ENCODE measurements around the gene CACNA1B. TPM values are rescaled to one million over a fixed set of nuclear protein-coding genes. Genes with fewer than 3 reads are reported as not detected.
"Not testable (repeated sequence)": the region's sequence is repeated elsewhere in the genome, so short reads cannot be mapped to it uniquely, and the experiment has no call there.

Gene CACNA1B
- total RNA-seq, 4 donors from 2014 or later: not detected

DNA sequence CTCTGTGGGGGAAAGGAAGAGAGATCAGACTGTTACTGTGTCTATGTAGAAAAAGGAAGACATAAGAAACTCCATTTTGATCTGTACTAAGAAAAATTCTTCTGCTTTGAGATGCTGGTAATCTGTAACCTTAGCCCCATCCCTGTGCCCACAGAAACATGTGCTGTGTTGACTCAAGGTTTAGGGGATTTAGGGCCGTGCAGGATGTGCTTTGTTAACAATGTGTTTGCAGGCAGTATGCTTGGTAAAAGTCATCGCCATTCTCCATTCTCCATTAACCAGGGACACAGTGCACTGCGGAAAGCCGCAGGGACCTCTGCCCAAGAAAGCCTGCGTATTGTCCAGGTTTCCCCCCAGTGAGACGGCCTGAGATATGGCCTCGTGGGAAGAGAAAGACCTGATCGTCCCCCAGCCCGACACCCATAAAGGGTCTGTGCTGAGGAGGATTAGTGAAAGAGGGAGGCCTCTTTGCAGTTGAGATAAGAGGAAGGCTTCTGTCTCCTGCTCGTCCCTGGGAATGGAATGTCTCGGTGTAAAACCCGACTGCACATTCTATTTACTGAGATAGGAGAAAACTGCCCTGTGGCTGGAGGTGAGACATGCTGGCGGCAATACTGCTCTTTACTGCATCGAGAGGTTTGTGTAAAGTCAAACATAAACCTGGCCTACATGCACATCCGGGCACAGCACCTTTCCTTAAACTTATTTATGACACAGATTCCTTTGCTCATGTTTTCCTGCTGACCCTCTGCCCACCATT lies 255.5 kb downstream of the CACNA1B start:
- ATAC-seq (ENCODE audit: low FRiP score): not testable (repeated sequence)

GRCh38 chr9:138134581-138134980 lies 257.0 kb downstream of the CACNA1B start:
- DNase-seq (ENCODE audit: low spot score); ATAC-seq (ENCODE audit: low FRiP score): not testable (repeated sequence)

More for the DNA sequence above, 255.5 kb downstream of the CACNA1B start:
- not testable (repeated sequence) for DNase-seq (ENCODE audit: low spot score)

DNA sequence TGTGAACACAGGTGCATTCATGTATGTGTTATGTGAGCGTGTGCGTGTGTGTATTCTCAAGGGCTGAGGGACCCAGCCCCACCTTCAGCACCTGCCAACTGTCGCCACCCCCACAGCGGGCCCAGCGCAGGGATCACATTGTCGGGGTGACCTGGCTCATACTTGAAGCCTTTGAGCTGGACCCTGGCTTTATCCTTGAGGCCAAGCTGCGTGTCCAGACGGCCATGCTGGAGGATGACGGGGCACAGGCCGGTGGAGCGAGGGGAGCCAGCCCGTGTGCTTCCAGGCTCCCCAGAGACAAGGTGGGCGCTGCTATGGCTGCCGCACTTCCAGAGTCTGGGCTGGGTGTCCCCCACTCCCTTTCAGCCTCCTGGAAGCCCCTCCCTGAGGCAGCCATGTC lies 261.5 kb downstream of the CACNA1B start:
- not testable (repeated sequence) for ATAC-seq (ENCODE audit: low FRiP score); DNase-seq (ENCODE audit: low spot score)

GRCh38 chr9:138140980-138141379 lies 263.4 kb downstream of the CACNA1B start:
- not testable (repeated sequence) for DNase-seq (ENCODE audit: low spot score); ATAC-seq (ENCODE audit: low FRiP score)

DNA sequence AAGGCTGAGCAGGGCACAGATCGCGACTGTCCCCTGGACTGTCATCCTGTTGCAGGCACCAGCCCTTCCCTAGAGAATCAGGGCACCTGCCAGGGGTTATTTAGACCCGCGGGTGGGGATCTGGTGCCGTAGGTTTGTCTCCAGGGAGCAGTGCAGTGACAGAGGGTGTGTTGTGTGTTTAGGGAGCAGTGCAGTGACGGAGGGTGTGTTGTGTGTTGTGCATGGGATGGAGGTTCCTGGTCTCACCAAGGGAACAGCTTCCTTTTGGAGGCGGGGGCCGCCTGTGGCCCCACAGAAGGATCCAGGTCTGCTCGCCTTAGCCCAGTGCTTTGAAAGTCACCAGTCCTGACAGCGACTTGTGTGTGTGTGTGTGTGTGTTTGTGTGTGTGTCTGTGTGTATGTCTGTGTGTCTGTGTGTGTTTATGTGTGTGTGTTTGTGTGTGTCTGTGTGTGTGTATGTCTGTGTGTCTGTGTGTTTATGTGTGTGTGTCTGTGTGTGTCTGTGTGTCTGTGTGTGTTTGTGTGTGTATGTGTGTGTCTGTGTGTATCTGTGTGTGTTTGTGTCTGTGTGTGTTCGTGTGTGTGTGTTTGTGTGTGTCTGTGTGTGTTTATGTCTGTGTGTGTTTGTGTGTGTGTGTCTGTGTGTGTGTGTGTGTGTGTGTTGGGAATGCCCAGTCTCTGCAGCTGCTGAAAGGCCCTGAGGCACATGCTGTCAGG lies 265.1 kb downstream of the CACNA1B start:
- not testable (repeated sequence) for ATAC-seq (ENCODE audit: low FRiP score); DNase-seq (ENCODE audit: low spot score)

DNA sequence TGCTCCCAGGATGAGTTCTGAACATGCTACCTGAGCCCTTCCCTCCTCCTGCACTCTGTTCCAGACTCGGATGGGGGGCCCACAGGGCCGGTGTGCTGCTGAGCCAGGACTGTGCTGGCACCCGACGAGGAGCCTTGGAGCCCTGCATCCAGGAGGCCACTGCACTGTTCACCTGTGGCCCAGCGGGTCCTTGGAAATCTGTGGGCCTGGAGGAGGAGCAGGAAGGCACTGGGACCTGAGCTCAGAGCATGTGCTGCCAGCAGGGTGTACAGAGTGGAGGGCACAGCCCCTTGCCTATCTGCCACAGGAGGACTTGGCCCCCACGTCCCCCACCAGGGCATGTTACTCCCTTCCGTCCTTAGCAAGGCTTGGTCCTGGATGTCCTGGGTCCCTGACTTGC lies 265.9 kb downstream of the CACNA1B start:
- not testable (repeated sequence) for ATAC-seq (ENCODE audit: low FRiP score); DNase-seq (ENCODE audit: low spot score)

DNA sequence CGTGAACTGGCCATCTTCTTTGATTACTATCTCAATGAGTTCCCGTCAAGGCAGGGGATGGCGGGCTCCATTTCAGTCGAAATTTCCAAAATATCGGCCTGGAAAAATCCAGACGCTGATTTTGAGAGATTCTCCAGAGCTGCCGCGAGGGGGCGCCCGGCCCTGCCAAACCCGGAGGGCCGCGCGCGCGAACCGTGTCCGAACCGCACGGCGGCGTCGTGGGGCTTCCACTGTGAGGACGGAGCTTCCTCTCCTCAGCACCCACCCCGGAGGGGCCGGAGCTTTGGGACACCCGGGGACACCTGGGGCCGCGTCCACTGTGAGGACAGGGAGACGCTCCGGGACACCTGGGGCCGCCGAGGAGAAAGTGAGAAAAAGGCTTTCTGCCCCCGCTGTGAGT lies 270.0 kb downstream of the CACNA1B start:
- ATAC-seq (ENCODE audit: low FRiP score): not testable (repeated sequence)

DNA sequence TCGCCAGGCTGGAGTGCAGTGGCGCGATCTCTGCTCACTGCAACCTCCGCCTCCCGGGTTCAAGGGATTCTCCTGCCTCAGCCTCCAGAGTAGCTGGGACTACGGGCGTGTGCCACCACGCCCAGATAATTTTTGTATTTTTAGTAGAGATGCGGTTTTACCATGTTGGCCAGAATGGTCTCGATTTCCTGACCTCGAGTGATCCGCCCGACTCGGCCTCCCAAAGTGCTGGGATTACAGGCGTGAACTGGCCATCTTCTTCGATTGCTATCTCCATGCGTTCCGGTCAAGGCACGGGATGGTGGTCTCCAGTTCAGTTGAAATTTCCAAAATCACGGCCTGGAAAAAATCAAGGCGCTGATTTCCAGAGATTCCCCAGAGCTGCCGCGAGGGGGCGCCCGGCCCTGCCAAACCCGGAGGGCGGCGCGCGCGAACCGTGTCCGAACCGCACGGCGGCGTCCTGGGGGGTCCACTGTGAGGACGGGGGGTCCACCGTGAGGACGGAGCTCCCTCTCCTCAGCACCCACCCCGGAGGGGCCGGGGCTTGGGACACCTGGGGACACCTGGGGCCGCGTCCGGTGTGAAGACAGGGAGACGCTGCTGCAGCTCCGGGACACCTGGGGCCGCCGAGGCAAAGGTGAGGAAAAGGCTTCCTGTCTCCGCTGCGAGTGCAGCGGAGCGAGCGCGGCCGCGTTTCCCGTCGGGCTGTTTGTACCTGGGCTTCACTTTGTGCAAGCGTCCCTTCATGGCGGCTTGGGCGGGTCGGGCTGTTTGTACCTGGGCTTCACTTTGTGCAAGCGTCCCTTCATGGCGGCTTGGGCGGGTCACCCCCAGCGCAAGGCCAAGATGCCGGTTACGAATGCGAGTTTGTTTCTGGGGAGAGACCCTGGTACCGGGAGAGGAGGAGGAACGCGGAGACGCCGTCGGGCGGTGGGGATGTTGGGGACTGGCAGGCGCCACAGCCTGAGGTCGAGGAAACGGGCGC lies 272.4 kb downstream of the CACNA1B start:
- not testable (repeated sequence) for DNase-seq (ENCODE audit: low spot score); ATAC-seq (ENCODE audit: low FRiP score)

More for the DNA sequence above, 270.0 kb downstream of the CACNA1B start:
- DNase-seq (ENCODE audit: low spot score): not testable (repeated sequence)

DNA sequence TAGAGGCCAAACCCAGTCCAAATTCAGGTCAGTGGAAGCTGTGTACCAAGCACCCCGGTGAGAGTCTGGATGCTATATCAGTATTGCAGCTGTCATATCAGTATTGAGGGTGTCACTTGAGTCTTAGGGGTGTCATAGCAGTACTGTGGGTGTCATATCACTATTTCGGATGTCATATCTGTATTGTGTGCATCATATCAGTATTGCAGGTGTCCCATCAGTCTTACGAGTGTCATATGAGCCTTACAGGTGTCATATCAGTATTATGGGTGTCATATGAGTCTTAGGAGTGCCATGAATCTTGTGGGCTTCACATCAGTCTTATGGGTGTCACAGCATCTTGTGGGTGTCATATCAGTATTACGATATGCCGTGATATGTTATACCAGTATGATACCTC lies 278.2 kb downstream of the CACNA1B start:
- not testable (repeated sequence) for DNase-seq (ENCODE audit: low spot score); ATAC-seq (ENCODE audit: low FRiP score)

- not testable (repeated sequence) for ATAC-seq (ENCODE audit: low FRiP score); DNase-seq (ENCODE audit: low spot score)
Measured at GRCh38 chr9:138166793-138167192, 289.2 kb downstream of the CACNA1B start.

Small RNAs within 50 kb of the gene (small RNA-seq; reads per million reads assigned to genes)
- not detected for gene AL591424.2
- not detected for gene MIR602
